Measurements from ENCODE around the gene KIRREL3. TPM values are rescaled to one million over a fixed set of nuclear protein-coding genes. Genes with fewer than 3 reads are reported as not detected.

Gene KIRREL3
- total RNA-seq, 1 experiment from 2014 or later: 2.2 TPM

DNA sequence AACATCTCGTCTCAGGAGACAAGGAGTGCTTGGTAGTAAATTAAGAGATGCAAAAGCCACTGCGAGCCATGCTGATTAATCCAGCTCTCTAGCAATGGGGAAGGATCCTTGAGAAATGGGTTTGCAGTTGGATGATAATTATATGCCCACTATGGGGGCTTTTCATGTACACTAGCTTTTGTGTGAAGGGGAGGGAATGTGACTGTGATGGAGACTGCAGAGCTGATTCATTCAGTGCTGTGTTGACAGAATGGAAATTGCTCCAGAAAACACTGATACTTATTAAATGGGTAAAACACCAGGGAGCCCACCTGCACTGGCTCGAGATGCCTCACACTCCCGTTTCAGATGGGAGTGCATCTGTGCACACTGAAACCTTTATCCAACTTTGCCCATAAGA is 37.0 kb upstream of the KIRREL3 start:
- Histone ChIP-seq H3K9me2 (ENCODE audit: insufficient read depth) (no peaks in the 10 kb centered on the region), H3K9me3 (ENCODE audit: insufficient read depth, low read depth) (no peaks in the 10 kb centered on the region), H3K36me3 (ENCODE audit: low read depth) (no peaks in the 10 kb centered on the region), H3K4me2 (no peak overlapping the region), H3K27ac (no peak overlapping the region), H3K4me3 (no peak overlapping the region), H3K4me1 (replicated peaks; ENCODE audit: insufficient read depth) (no peaks in the 10 kb centered on the region), H4K20me1 (ENCODE audit: insufficient read depth) (no peaks in the 10 kb centered on the region), H3F3A (ENCODE audit: insufficient read depth, low read depth) (no peaks in the 10 kb centered on the region), H3K27me3 (ENCODE audit: insufficient read depth, low read depth) (peaks cover 29% of the 10 kb centered on the region; the same call in 1 of the 2 replicates), H3K79me2 (ENCODE audit: low read depth) (no peaks in the 10 kb centered on the region), H2AFZ (no peak overlapping the region)
- ChIA-PET POLR2A (ENCODE audit: unreplicated experiment) (no interaction called here), CTCF (no interaction called here)
- DNase-seq: no peak
- no peak for TF ChIP-seq CTCF (conservative IDR thresholded peaks at IDR 0.05)
- TF ChIP-seq EZH2 (IDR thresholded peaks at IDR 0.05; ENCODE audit: low read depth): no peak
- intact Hi-C loops (cut with micrococcal nuclease; ENCODE audit: unreplicated experiment): no loop called here
- BruUV-seq (replicated peaks): no TSS peak

- Histone ChIP-seq H3K9me2 (ENCODE audit: insufficient read depth) (no peaks in the 10 kb centered on the region), H3K27me3 (ENCODE audit: insufficient read depth, low read depth) (peaks cover 28% of the 10 kb centered on the region; the same call in 1 of the 2 replicates), H4K20me1 (ENCODE audit: insufficient read depth) (no peaks in the 10 kb centered on the region), H2AFZ (no peak overlapping the region), H3K4me1 (replicated peaks; ENCODE audit: insufficient read depth) (no peaks in the 10 kb centered on the region), H3F3A (ENCODE audit: insufficient read depth, low read depth) (no peaks in the 10 kb centered on the region), H3K4me3 (no peak overlapping the region), H3K36me3 (ENCODE audit: low read depth) (no peaks in the 10 kb centered on the region), H3K4me2 (no peak overlapping the region), H3K27ac (no peak overlapping the region), H3K79me2 (ENCODE audit: low read depth) (no peaks in the 10 kb centered on the region), H3K9me3 (ENCODE audit: insufficient read depth, low read depth) (no peaks in the 10 kb centered on the region)
- ChIA-PET POLR2A (ENCODE audit: unreplicated experiment) (interaction anchor here (0.7 kb wide), 1 partner anchor 24 kb away, joined by 4 read pairs; no protein-coding TSS in a partner anchor), CTCF (no interaction called here)
- no TSS peak for BruUV-seq (replicated peaks)
- intact Hi-C loops (cut with micrococcal nuclease; ENCODE audit: unreplicated experiment): no loop called here
- TF ChIP-seq CTCF (conservative IDR thresholded peaks at IDR 0.05): no peak
- no peak for TF ChIP-seq EZH2 (IDR thresholded peaks at IDR 0.05; ENCODE audit: low read depth)
- no peak for DNase-seq
These were observed 36.4 kb upstream of the KIRREL3 start for GRCh38 chr11:127037001-127037400.

- DNase-seq: no peak
- H3K27me3 ChIP-seq (ENCODE audit: insufficient read depth, low read depth): peaks cover 16% of the 10 kb centered on the region; the same call in 1 of the 2 replicates
- H3K4me3 ChIP-seq: no peak overlapping the region
- ChIA-PET CTCF (no interaction called here), POLR2A (ENCODE audit: unreplicated experiment) (no interaction called here)
- H3K9me2 ChIP-seq (ENCODE audit: insufficient read depth): no peaks in the 10 kb centered on the region
- H2AFZ ChIP-seq: no peak overlapping the region
- H3K27ac ChIP-seq: no peak overlapping the region
- no peaks in the 10 kb centered on the region for H3K9me3 ChIP-seq (ENCODE audit: insufficient read depth, low read depth)
- TF ChIP-seq CTCF (conservative IDR thresholded peaks at IDR 0.05) (no peak), EZH2 (IDR thresholded peaks at IDR 0.05; ENCODE audit: low read depth) (no peak)
- H3K79me2 ChIP-seq (ENCODE audit: low read depth): no peaks in the 10 kb centered on the region
- intact Hi-C loops (cut with micrococcal nuclease; ENCODE audit: unreplicated experiment): no loop called here
- H3K4me2 ChIP-seq: no peak overlapping the region
- no peaks in the 10 kb centered on the region for H3F3A ChIP-seq (ENCODE audit: insufficient read depth, low read depth)
- no TSS peak for BruUV-seq (replicated peaks)
- no peaks in the 10 kb centered on the region for H3K4me1 ChIP-seq (replicated peaks; ENCODE audit: insufficient read depth)
- no peaks in the 10 kb centered on the region for H4K20me1 ChIP-seq (ENCODE audit: insufficient read depth)
- H3K36me3 ChIP-seq (ENCODE audit: low read depth): no peaks in the 10 kb centered on the region
These were observed 35.3 kb upstream of the KIRREL3 start for GRCh38 chr11:127035824-127036223.
